HepG2 (cell line): Measurements from ENCODE around the gene TPD52L2. TPM values are rescaled to one million over a fixed set of nuclear protein-coding genes. Genes with fewer than 3 reads are reported as not detected.

Experiments
- ARID2 ChIP-seq: sonication (generic); formaldehyde crosslinking; IDR thresholded peaks from 2 replicates; pipeline ENCODE4 v1.8.1; 2022; ENCODE audit warnings: mild to moderate bottlenecking, missing genetic modification reagents, borderline replicate concordance
- BORCS8-MEF2B ChIP-seq: sonication (generic); formaldehyde crosslinking; IDR thresholded peaks from 2 replicates; pipeline ENCODE4 v1.8.0; 2022; ENCODE audit warnings: mild to moderate bottlenecking, missing genetic modification reagents
- EED ChIP-seq: sonication (generic); formaldehyde crosslinking; IDR thresholded peaks from 2 replicates; pipeline ENCODE4 v1.5.0; 2020; ENCODE audit warnings: mild to moderate bottlenecking, missing genetic modification reagents
- GATA4 ChIP-seq: sonication (generic); IDR thresholded peaks from 2 replicates; pipeline ENCODE4 v1.6.1; 2016; ENCODE audit warnings: antibody characterized with exemption, low read depth, borderline replicate concordance
- HNRNPUL1 ChIP-seq: fragments of 200-400 bp; formaldehyde crosslinking; IDR thresholded peaks from 2 replicates; pipeline ENCODE4 v1.6.1; 2017; ENCODE audit warnings: low read depth, mild to moderate bottlenecking, low read length, moderate library complexity
- NR2F2 ChIP-seq: IDR thresholded peaks from 2 replicates; pipeline ENCODE4 v1.6.1; 2012; ENCODE audit warnings: low read depth, inconsistent platforms, borderline replicate concordance
- RAD21 ChIP-seq: fragments of 450-650 bp; formaldehyde crosslinking; IDR thresholded peaks from 2 replicates; pipeline ENCODE4 v1.5.0; 2020; ENCODE audit warnings: mild to moderate bottlenecking
- RFX5 ChIP-seq: IDR thresholded peaks from 2 replicates; pipeline ENCODE4 v1.6.1; 2011; ENCODE audit warnings: low read depth, low read length, improper control_type of control experiment
- THAP11 ChIP-seq: IDR thresholded peaks from 2 replicates; pipeline ENCODE4 v1.6.1; 2016; ENCODE audit warnings: missing biosample characterization, missing genetic modification reagents
- TRIM24 ChIP-seq: sonication (generic); formaldehyde crosslinking; IDR thresholded peaks from 2 replicates; pipeline ENCODE4 v1.8.0; 2022; ENCODE audit warnings: mild to moderate bottlenecking, missing genetic modification reagents
- YEATS4 ChIP-seq: sonication (generic); formaldehyde crosslinking; IDR thresholded peaks from 2 replicates; pipeline ENCODE4 v1.4.0; 2020; ENCODE audit warnings: missing genetic modification reagents, borderline replicate concordance
- ZNF326 ChIP-seq: sonication (generic); formaldehyde crosslinking; IDR thresholded peaks from 2 replicates; pipeline ENCODE4 v1.4.0; 2020; ENCODE audit warnings: missing genetic modification reagents, borderline replicate concordance
- ZNF33B ChIP-seq: sonication (generic); formaldehyde crosslinking; IDR thresholded peaks from 2 replicates; pipeline ENCODE4 v1.5.1; 2020; ENCODE audit warnings: mild to moderate bottlenecking, missing genetic modification reagents
- ZNF382 ChIP-seq: sonication (generic); formaldehyde crosslinking; IDR thresholded peaks from 2 replicates; pipeline ENCODE4 v1.5.0; 2020; ENCODE audit warnings: missing genetic modification reagents, mild to moderate bottlenecking, borderline replicate concordance
- ZNF510 ChIP-seq: sonication (generic); formaldehyde crosslinking; IDR thresholded peaks from 2 replicates; pipeline ENCODE4 v1.4.0; 2020; ENCODE audit warnings: low read depth, mild to moderate bottlenecking, missing genetic modification reagents
- ZNF546 ChIP-seq: sonication (generic); formaldehyde crosslinking; conservative IDR thresholded peaks from 2 replicates; pipeline ENCODE4 v1.8.1; 2023; ENCODE audit warnings: mild to moderate bottlenecking, missing genetic modification reagents
- ZNF724P ChIP-seq: sonication (generic); formaldehyde crosslinking; IDR thresholded peaks from 2 replicates; pipeline ENCODE4 v1.8.0; 2022; ENCODE audit warnings: missing genetic modification reagents, borderline replicate concordance
- ZNF83 ChIP-seq: sonication (generic); formaldehyde crosslinking; IDR thresholded peaks from 2 replicates; pipeline ENCODE4 v1.4.0; 2020; ENCODE audit warnings: missing genetic modification reagents, mild to moderate bottlenecking, borderline replicate concordance
- ZZZ3 ChIP-seq: sonication (generic); formaldehyde crosslinking; IDR thresholded peaks from 2 replicates; pipeline ENCODE4 v1.4.0; 2020; ENCODE audit warnings: missing genetic modification reagents, mild to moderate bottlenecking, borderline replicate concordance
- polyA plus RNA-seq, 8 experiments: library from polyadenylated mRNA; depleted of rRNA in 3 of 8; stranded (reverse) in 7 of 8; unstranded in 1 of 8; fragments of >200 nt; fragmentation: Illumina TruSeq in 4 of 8; extraction: Trizol in 4 of 8; gene quantifications; 2 replicates each; pipeline versions ENCODE4 v1.2.1 to v1.2.3, GENCODE V29; 2011 to 2016; ENCODE audit warnings: low read depth in 4 of 8, missing spikeins in 1 of 8, mixed read lengths in 1 of 8; ENCODE audit not compliant: insufficient read depth in 1 of 8
- total RNA-seq, 5 experiments: library from RNA; depleted of rRNA; stranded (reverse); fragments of >200 nt; fragmentation: Illumina TruSeq; extraction: Trizol; gene quantifications; 2 replicates each; pipeline ENCODE4 v1.2.3, GENCODE V29; 2016; ENCODE audit warnings: low read depth in 1 of 5
- TF ChIP-seq, protein P1 (sequence below): sonication (generic); formaldehyde crosslinking; IDR thresholded peaks from 2 replicates; pipeline ENCODE4 v1.9.0; 2021; ENCODE audit warnings: missing genetic modification reagents, mild to moderate bottlenecking, borderline replicate concordance
- TF ChIP-seq, protein P2 (sequence below): sonication (generic); formaldehyde crosslinking; IDR thresholded peaks from 2 replicates; pipeline ENCODE4 v1.4.0; 2020; ENCODE audit warnings: mild to moderate bottlenecking, low read depth, missing genetic modification reagents

Gene TPD52L2
- total and polyA plus RNA-seq, 2 of the 13 experiments (the other 11 are each of a cell fraction or from before 2014, with no cell fraction given): 156 to 184 TPM

DNA sequence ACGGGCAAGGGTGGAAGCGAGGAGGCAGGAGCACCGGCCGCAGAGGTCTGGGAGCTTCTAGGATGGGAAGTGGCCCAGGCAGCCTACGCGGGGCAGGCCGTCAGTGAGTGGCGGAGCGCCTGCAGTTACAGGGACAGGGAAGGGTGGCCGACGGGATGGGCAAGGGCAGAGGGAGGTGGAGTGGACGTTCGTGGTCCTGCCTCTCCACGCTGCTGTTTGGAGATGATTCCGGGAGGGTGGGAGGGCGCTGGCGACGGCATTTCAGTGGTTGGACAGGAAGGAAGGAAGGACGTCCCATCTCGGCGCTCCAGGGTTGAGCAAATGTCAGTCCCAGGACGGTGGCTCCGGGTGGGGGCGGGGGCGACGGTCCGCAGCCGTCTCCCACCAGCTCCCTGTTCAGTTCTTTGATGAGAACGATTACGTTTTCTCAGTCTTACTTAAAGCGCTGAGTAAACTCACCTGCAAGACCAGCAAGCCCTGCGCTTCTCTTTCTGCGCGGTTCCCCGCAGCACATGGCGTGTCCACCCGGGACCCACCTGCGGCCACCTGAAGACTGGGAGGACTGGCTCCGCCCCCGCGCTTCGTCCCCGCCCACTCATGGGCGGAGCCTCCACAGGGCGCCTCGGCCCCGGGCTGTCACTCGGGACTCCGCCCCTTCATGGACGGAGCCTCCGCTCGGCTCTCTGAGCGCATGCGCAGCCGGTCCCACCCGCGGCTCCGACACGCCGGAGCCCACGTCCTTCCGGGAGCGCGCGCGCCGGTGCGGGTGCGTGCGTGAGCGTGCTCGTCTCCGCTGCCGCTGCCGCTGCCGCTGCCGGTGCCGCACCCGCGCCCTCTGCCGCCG is 29.5 kb downstream of the TPD52L2 start, which contains the start of gene DNAJC5 (continued):
- TF ChIP-seq ZZZ3 (CRISPR knock-in tag): no peak
- 0 out of 2 replicates have a peak, but pooled peaks have one; percentile 31 for TF ChIP-seq ZNF724P (CRISPR knock-in tag)
- 0 out of 2 replicates have a peak, but pooled peaks have one; percentile 30 for TF ChIP-seq RFX5
- 0 out of 2 replicates have a peak, but pooled peaks have one; percentile 56 for TF ChIP-seq RAD21 (CRISPR knock-in tag)
- 0 out of 2 replicates have a peak, but pooled peaks have one; percentile 29 for TF ChIP-seq ZNF546 (CRISPR knock-in tag)
- TF ChIP-seq ARID2 (CRISPR knock-in tag): no peak
- TF ChIP-seq TRIM24: 0 out of 2 replicates have a peak, but pooled peaks have one; percentile 1
- peak; percentile 66; the same call in 1 of the 2 replicates for TF ChIP-seq YEATS4
- TF ChIP-seq ZNF510 (CRISPR knock-in tag): 0 out of 2 replicates have a peak, but pooled peaks have one; percentile 25
- TF ChIP-seq, protein P1, sequence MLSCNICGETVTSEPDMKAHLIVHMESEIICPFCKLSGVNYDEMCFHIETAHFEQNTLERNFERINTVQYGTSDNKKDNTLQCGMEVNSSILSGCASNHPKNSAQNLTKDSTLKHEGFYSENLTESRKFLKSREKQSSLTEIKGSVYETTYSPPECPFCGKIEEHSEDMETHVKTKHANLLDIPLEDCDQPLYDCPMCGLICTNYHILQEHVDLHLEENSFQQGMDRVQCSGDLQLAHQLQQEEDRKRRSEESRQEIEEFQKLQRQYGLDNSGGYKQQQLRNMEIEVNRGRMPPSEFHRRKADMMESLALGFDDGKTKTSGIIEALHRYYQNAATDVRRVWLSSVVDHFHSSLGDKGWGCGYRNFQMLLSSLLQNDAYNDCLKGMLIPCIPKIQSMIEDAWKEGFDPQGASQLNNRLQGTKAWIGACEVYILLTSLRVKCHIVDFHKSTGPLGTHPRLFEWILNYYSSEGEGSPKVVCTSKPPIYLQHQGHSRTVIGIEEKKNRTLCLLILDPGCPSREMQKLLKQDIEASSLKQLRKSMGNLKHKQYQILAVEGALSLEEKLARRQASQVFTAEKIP (CRISPR knock-in tag): no peak
- 0 out of 2 replicates have a peak, but pooled peaks have one; percentile 26 for TF ChIP-seq GATA4
- TF ChIP-seq ZNF83: peak; percentile 24; the same call in 1 of the 2 replicates
- no peak for TF ChIP-seq ZNF382 (CRISPR knock-in tag)
- TF ChIP-seq, protein P2, sequence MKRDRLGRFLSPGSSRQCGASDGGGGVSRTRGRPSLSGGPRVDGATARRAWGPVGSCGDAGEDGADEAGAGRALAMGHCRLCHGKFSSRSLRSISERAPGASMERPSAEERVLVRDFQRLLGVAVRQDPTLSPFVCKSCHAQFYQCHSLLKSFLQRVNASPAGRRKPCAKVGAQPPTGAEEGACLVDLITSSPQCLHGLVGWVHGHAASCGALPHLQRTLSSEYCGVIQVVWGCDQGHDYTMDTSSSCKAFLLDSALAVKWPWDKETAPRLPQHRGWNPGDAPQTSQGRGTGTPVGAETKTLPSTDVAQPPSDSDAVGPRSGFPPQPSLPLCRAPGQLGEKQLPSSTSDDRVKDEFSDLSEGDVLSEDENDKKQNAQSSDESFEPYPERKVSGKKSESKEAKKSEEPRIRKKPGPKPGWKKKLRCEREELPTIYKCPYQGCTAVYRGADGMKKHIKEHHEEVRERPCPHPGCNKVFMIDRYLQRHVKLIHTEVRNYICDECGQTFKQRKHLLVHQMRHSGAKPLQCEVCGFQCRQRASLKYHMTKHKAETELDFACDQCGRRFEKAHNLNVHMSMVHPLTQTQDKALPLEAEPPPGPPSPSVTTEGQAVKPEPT (CRISPR knock-in tag): peak; percentile 25; the same call in 1 of the 2 replicates
- TF ChIP-seq THAP11 (CRISPR knock-in tag): peak; percentile 89
- peak; percentile 46; the same call in 1 of the 2 replicates for TF ChIP-seq BORCS8-MEF2B
- no peak for TF ChIP-seq HNRNPUL1
- TF ChIP-seq EED (CRISPR knock-in tag): 0 out of 2 replicates have a peak, but pooled peaks have one; percentile 41
- TF ChIP-seq ZNF33B (CRISPR knock-in tag): 0 out of 2 replicates have a peak, but pooled peaks have one; percentile 81
- no peak for TF ChIP-seq NR2F2
- TF ChIP-seq ZNF326 (CRISPR knock-in tag): peak; percentile 93; the same call in 1 of the 2 replicates
